ENCODE data around the gene CAMK2B. TPM values are rescaled to one million over a fixed set of nuclear protein-coding genes. Genes with fewer than 3 reads are reported as not detected.

The CAMK2B gene
- total RNA-seq, 1 donor from 2014 or later = 3.2 TPM

GRCh38 chr7:44368455-44368854 lies 43.1 kb upstream of the CAMK2B start:
- Histone ChIP-seq H3K4me3 (no peak overlapping the region), H3K9me3 (no peaks in the 10 kb centered on the region), H3K27me3 (no peaks in the 10 kb centered on the region), H3K4me1 (no peaks in the 10 kb centered on the region), H3K27ac (no peak overlapping the region), H3K36me3 (no peaks in the 10 kb centered on the region)
- no peak for DNase-seq (ENCODE audit: low spot score in 2 of 2)
- no peak for TF ChIP-seq CTCF (IDR thresholded peaks at IDR 0.05)
- intact Hi-C loops (cut with DNase I) = no loop called here

- no peaks in the 10 kb centered on the region for H3K9me3 ChIP-seq
- H3K27me3 ChIP-seq = no peaks in the 10 kb centered on the region
- no peak overlapping the region for H3K4me3 ChIP-seq
- H3K36me3 ChIP-seq = no peaks in the 10 kb centered on the region
- H3K27ac ChIP-seq = no peak overlapping the region
- intact Hi-C loops (cut with DNase I) = no loop called here
- TF ChIP-seq CTCF (IDR thresholded peaks at IDR 0.05) = no peak
- no peaks in the 10 kb centered on the region for H3K4me1 ChIP-seq
- DNase-seq (ENCODE audit: low spot score in 2 of 2) = no peak
Measured at GRCh38 chr7:44367475-44368043, 42.2 kb upstream of the CAMK2B start.

- no peaks in the 10 kb centered on the region for H3K27me3 ChIP-seq
- intact Hi-C loops (cut with DNase I) = no loop called here
Measured at GRCh38 chr7:44366986-44367385, 41.6 kb upstream of the CAMK2B start.

GRCh38 chr7:44353668-44354067 lies 28.3 kb upstream of the CAMK2B start:
- DNase-seq (ENCODE audit: low spot score in 2 of 2) = no peak
- Histone ChIP-seq H3K36me3 (no peaks in the 10 kb centered on the region), H3K27ac (no peak overlapping the region), H3K9me3 (peaks cover 0 to 3% of the 10 kb centered on the region in 2 donors), H3K4me1 (no peaks in the 10 kb centered on the region), H3K27me3 (no peaks in the 10 kb centered on the region), H3K4me3 (no peak overlapping the region)
- TF ChIP-seq CTCF (IDR thresholded peaks at IDR 0.05) = no peak
- intact Hi-C loops (cut with DNase I) = no loop called here

More at GRCh38 chr7:44366986-44367385, 41.6 kb upstream of the CAMK2B start:
- DNase-seq (ENCODE audit: low spot score in 2 of 2) = no peak
- Histone ChIP-seq H3K36me3 (no peaks in the 10 kb centered on the region), H3K4me3 (no peak overlapping the region), H3K9me3 (no peaks in the 10 kb centered on the region), H3K4me1 (no peaks in the 10 kb centered on the region), H3K27ac (no peak overlapping the region)
- TF ChIP-seq CTCF (IDR thresholded peaks at IDR 0.05) = no peak

- no peaks in the 10 kb centered on the region for H3K9me3 ChIP-seq
- H3K4me3 ChIP-seq = no peak overlapping the region
- DNase-seq (ENCODE audit: low spot score in 2 of 2) = no peak
- no peaks in the 10 kb centered on the region for H3K27me3 ChIP-seq
- no peaks in the 10 kb centered on the region for H3K36me3 ChIP-seq
- H3K27ac ChIP-seq = no peak overlapping the region
- intact Hi-C loops (cut with DNase I) = loop anchor here (2.0 kb wide), 1 partner anchor 128 kb away; no protein-coding TSS in a partner anchor
- H3K4me1 ChIP-seq = no peaks in the 10 kb centered on the region
- TF ChIP-seq CTCF (IDR thresholded peaks at IDR 0.05) = no peak
Measured at GRCh38 chr7:44348851-44349781, 23.7 kb upstream of the CAMK2B start.
